Measurements from ENCODE around the gene EYS.

DNA sequence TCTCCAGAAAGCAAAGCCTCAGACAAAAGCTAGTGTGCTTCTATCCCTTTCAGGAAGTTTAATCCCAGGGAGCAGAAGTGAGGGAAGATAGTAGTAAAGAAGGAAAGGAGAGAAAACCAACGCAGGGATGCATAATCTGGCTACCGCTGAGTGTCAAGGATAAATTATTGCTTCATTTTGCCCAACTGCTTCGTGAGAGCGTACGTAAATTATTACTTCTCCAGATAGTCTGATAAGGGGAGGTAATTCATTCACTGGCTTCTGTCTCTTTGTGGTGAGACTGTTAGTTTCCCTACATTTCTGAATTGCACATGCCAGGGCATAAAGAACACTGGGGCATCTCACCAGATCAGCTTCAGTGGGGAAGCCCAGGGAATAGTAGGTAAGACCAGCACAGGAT lies 1531.7 kb downstream of the EYS start:
- no peak for TF ChIP-seq CEBPB (IDR thresholded peaks at IDR 0.05; ENCODE audit: low read depth)
- TF ChIP-seq, protein P1, sequence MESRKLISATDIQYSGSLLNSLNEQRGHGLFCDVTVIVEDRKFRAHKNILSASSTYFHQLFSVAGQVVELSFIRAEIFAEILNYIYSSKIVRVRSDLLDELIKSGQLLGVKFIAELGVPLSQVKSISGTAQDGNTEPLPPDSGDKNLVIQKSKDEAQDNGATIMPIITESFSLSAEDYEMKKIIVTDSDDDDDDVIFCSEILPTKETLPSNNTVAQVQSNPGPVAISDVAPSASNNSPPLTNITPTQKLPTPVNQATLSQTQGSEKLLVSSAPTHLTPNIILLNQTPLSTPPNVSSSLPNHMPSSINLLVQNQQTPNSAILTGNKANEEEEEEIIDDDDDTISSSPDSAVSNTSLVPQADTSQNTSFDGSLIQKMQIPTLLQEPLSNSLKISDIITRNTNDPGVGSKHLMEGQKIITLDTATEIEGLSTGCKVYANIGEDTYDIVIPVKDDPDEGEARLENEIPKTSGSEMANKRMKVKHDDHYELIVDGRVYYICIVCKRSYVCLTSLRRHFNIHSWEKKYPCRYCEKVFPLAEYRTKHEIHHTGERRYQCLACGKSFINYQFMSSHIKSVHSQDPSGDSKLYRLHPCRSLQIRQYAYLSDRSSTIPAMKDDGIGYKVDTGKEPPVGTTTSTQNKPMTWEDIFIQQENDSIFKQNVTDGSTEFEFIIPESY (IDR thresholded peaks at IDR 0.05; ENCODE audit: extremely low read depth, insufficient replicate concordance, low read length): no peak
- no peak for TF ChIP-seq POLR2A (IDR thresholded peaks at IDR 0.05; ENCODE audit: borderline replicate concordance, extremely low read depth, insufficient read depth, insufficient read length)
- no peak for TF ChIP-seq MAX (IDR thresholded peaks at IDR 0.05)
- no peak for TF ChIP-seq CTCF (IDR thresholded peaks at IDR 0.05 in 2 of 3, conservative IDR thresholded peaks at IDR 0.05 in 1 of 3; ENCODE audit: borderline replicate concordance in 1 of 3, insufficient read depth in 1 of 3, low read depth in 2 of 3, low read length in 2 of 3)
- TF ChIP-seq ZNF274 (IDR thresholded peaks at IDR 0.05; ENCODE audit: low read depth, low read length): no peak
- TF ChIP-seq EZH2 (IDR thresholded peaks at IDR 0.05): no peak
- no peak for TF ChIP-seq REST (IDR thresholded peaks at IDR 0.05; ENCODE audit: low read depth)
- no peak for TF ChIP-seq ATF3 (IDR thresholded peaks at IDR 0.05)
